ENCODE data around the gene TBX3. TPM values are rescaled to one million over a fixed set of nuclear protein-coding genes. Genes with fewer than 3 reads are reported as not detected.

TBX3 gene
- total RNA-seq, 3 donors from 2014 or later = 21.3 to 115 (median 78.3) TPM

- H3K27ac ChIP-seq = peak overlapping the region; percentile 85 to 97
- H3K4me3 ChIP-seq = peak overlapping the region; percentile 12 to 84 (median 36)
- TF ChIP-seq CTCF (IDR thresholded peaks at IDR 0.05) (no peak), POLR2A (IDR thresholded peaks at IDR 0.05) (no peak), POLR2AphosphoS5 (IDR thresholded peaks at IDR 0.05) (peak; percentile 6 to 75 (median 27))
- H3K36me3 ChIP-seq = no peaks in the 10 kb centered on the region
- peak in 1 of 2 donors; percentile 68 for DNase-seq (ENCODE audit: low spot score in 2 of 2)
- peaks cover 0 to 13% of the 10 kb centered on the region in 2 donors for H3K4me1 ChIP-seq
- H3K27me3 ChIP-seq = no peaks in the 10 kb centered on the region
- intact Hi-C loops (cut with DNase I; ENCODE audit: low total_unique reads) = no loop called here
- H3K9me3 ChIP-seq = no peaks in the 10 kb centered on the region
Measured at GRCh38 chr12:114671443-114672411, 12.2 kb downstream of the TBX3 start.

GRCh38 chr12:114671066-114671442 lies 12.9 kb downstream of the TBX3 start:
- Histone ChIP-seq H3K4me1 (peaks cover 0 to 13% of the 10 kb centered on the region in 2 donors), H3K27me3 (no peaks in the 10 kb centered on the region), H3K27ac (peak overlapping the region; percentile 85 to 97), H3K36me3 (no peaks in the 10 kb centered on the region), H3K4me3 (peak overlapping the region in 2 of 3 donors; percentile 36 to 84), H3K9me3 (no peaks in the 10 kb centered on the region)
- intact Hi-C loops (cut with DNase I; ENCODE audit: low total_unique reads) = no loop called here
- DNase-seq (ENCODE audit: low spot score in 2 of 2) = no peak
- TF ChIP-seq POLR2AphosphoS5 (IDR thresholded peaks at IDR 0.05) (no peak), CTCF (IDR thresholded peaks at IDR 0.05) (no peak), POLR2A (IDR thresholded peaks at IDR 0.05) (no peak)

- Histone ChIP-seq H3K27me3 (peaks cover 0 to 5% of the 10 kb centered on the region in 2 donors), H3K36me3 (no peaks in the 10 kb centered on the region), H3K27ac (peak overlapping the region; percentile 85 to 97), H3K4me3 (peak overlapping the region in 2 of 3 donors; percentile 52 to 84), H3K4me1 (peaks cover 0 to 13% of the 10 kb centered on the region in 2 donors), H3K9me3 (no peaks in the 10 kb centered on the region)
- intact Hi-C loops (cut with DNase I; ENCODE audit: low total_unique reads) = no loop called here
- DNase-seq (ENCODE audit: low spot score in 2 of 2) = no peak
- no peak for TF ChIP-seq POLR2AphosphoS5 (IDR thresholded peaks at IDR 0.05)
- TF ChIP-seq POLR2A (IDR thresholded peaks at IDR 0.05) = no peak
- TF ChIP-seq CTCF (IDR thresholded peaks at IDR 0.05) = no peak
Measured at GRCh38 chr12:114670291-114670980, 13.5 kb downstream of the TBX3 start.

GRCh38 chr12:114669401-114670290 lies 14.3 kb downstream of the TBX3 start:
- no peak for DNase-seq (ENCODE audit: low spot score in 2 of 2)
- no peak for TF ChIP-seq POLR2A (IDR thresholded peaks at IDR 0.05)
- TF ChIP-seq POLR2AphosphoS5 (IDR thresholded peaks at IDR 0.05) = peak in 1 of 3 donors; percentile 45
- H3K36me3 ChIP-seq = no peaks in the 10 kb centered on the region
- H3K4me3 ChIP-seq = peak overlapping the region; percentile 33 to 84 (median 52)
- H3K27ac ChIP-seq = peak overlapping the region; percentile 85 to 97
- intact Hi-C loops (cut with DNase I; ENCODE audit: low total_unique reads) = loop anchor here (1.0 to 10.0 kb wide), 4 partner anchors 14 to 1245 kb away; no protein-coding TSS in a partner anchor
- H3K27me3 ChIP-seq = peaks cover 0 to 8% of the 10 kb centered on the region in 2 donors
- H3K9me3 ChIP-seq = no peaks in the 10 kb centered on the region
- H3K4me1 ChIP-seq = peaks cover 0 to 13% of the 10 kb centered on the region in 2 donors

- Histone ChIP-seq H3K27ac (peak overlapping the region; percentile 85 to 97), H3K9me3 (no peaks in the 10 kb centered on the region), H3K4me3 (peak overlapping the region; percentile 33 to 84 (median 52)), H3K36me3 (no peaks in the 10 kb centered on the region), H3K27me3 (peaks cover 0 to 8% of the 10 kb centered on the region in 2 donors), H3K4me1 (peaks cover 0 to 8% of the 10 kb centered on the region in 2 donors)
- intact Hi-C loops (cut with DNase I; ENCODE audit: low total_unique reads) = loop anchor here (1.0 to 10.0 kb wide), 4 partner anchors 14 to 1246 kb away; no protein-coding TSS in a partner anchor
- no peak for DNase-seq (ENCODE audit: low spot score in 2 of 2)
- TF ChIP-seq CTCF (IDR thresholded peaks at IDR 0.05) (no peak), POLR2AphosphoS5 (IDR thresholded peaks at IDR 0.05) (no peak), POLR2A (IDR thresholded peaks at IDR 0.05) (no peak)
Measured at GRCh38 chr12:114668886-114669288, 15.1 kb downstream of the TBX3 start.
